HUES64 (cell line): ENCODE results near the gene AAMDC.
A peak's percentile ranks its signal among the peaks of the same experiment; 100 is the strongest.

ENCODE experiments used
- H3K27ac ChIP-seq: 2 replicates; pipeline ENCODE4 v1.7.0; 2013; ENCODE audit warnings: low read depth, low read length, inconsistent platforms
- H3K27me3 ChIP-seq: 2 replicates; pipeline ENCODE4 v1.6.1; 2013; ENCODE audit warnings: mild to moderate bottlenecking, low read length; ENCODE audit not compliant: insufficient read depth
- H3K36me3 ChIP-seq: 2 replicates; pipeline ENCODE4 v1.6.1; 2013; ENCODE audit warnings: mild to moderate bottlenecking, low read length; ENCODE audit not compliant: insufficient read depth
- H3K4me1 ChIP-seq: 2 replicates; pipeline ENCODE4 v1.6.1; 2013; ENCODE audit warnings: mild to moderate bottlenecking, low read length, moderate library complexity; ENCODE audit not compliant: insufficient read depth
- H3K4me3 ChIP-seq: 2 replicates; pipeline ENCODE4 v1.5.1; 2013; ENCODE audit warnings: mild to moderate bottlenecking, low read length, moderate library complexity
- H3K9ac ChIP-seq: 2 replicates; pipeline ENCODE4 v1.6.1; 2013; ENCODE audit warnings: mild to moderate bottlenecking, low read depth, low read length
- H3K9me3 ChIP-seq: 2 replicates; pipeline ENCODE4 v1.6.1; 2013; ENCODE audit warnings: low read depth, low read length; ENCODE audit not compliant: insufficient read depth
- WGBS: fragments of 150-250, 120-280 bp; methylation state at CpG from one replicate; pipeline ENCODE4 v1.1.7; 2013; ENCODE audit warnings: missing lambda C conversion rate; 5-methylcytosine and 5-hydroxymethylcytosine counted together

The AAMDC gene

DNA sequence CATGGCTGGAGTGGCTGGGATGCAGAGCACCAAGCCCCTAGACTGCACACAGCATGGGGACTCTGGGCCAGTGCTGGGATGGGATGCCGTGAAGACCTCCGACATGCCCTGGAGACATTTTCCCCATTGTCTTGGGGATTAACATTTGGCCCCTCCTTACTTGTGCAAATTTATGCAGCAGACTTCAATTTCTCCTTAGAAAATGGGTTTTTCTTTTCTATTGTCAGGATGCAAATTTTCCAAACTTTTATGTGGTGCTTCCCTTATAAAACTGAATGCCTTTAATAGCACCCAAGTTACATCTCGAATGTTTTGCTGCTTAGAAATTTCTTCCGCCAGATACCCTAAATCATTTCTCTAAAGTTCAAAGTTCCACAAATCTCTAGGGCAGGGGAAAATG lies 29.6 kb upstream of the AAMDC start:
- H3K4me3 ChIP-seq: no peak overlapping the region
- no peaks in the 10 kb centered on the region for H3K27me3 ChIP-seq
- H3K36me3 ChIP-seq: peaks cover 14% of the 10 kb centered on the region
- WGBS: 91% methylated on average over 4 of the region's 4 CpGs
- peaks cover 22% of the 10 kb centered on the region for H3K4me1 ChIP-seq
- H3K9me3 ChIP-seq: peaks cover 13% of the 10 kb centered on the region; the same call in 1 of the 2 replicates
- no peak overlapping the region for H3K9ac ChIP-seq
- H3K27ac ChIP-seq: no peak overlapping the region

GRCh38 chr11:77793972-77794371 lies 27.0 kb upstream of the AAMDC start:
- peaks cover 14% of the 10 kb centered on the region for H3K36me3 ChIP-seq
- peaks cover 4% of the 10 kb centered on the region; the same call in 1 of the 2 replicates for H3K4me1 ChIP-seq
- 98% methylated on average over 2 of the region's 2 CpGs for WGBS
- no peak overlapping the region for H3K9ac ChIP-seq
- H3K4me3 ChIP-seq: no peak overlapping the region
- peaks cover 15% of the 10 kb centered on the region; the same call in 1 of the 2 replicates for H3K9me3 ChIP-seq
- no peak overlapping the region for H3K27ac ChIP-seq
- H3K27me3 ChIP-seq: no peaks in the 10 kb centered on the region

DNA sequence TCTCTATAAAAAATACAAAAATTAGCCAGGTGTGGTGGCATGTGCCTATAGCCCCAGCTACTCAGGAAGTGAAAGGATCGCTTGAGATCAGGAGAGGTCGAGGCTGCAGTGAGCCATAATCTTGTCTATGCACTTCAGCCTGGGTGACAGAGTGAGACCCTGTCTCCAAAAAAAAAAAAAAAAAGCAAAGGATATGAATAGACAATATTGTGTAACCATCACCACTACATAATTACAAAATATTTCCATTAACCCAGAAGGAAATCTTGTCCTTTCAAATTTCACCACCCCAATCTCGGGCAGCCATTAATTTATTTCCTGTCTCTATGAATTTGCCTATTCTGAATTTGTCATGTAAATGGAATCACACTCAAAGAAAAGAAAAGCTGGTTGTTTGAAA lies 21.6 kb upstream of the AAMDC start:
- Histone ChIP-seq H3K4me3 (no peak overlapping the region), H3K9me3 (0 out of 2 replicates have a peak, but pooled peaks cover 2% of the 10 kb centered on the region), H3K9ac (no peak overlapping the region), H3K27ac (no peak overlapping the region), H3K4me1 (no peaks in the 10 kb centered on the region), H3K36me3 (no peaks in the 10 kb centered on the region), H3K27me3 (no peaks in the 10 kb centered on the region)
- 94% methylated on average over 3 of the region's 3 CpGs for WGBS

- Histone ChIP-seq H3K4me3 (no peak overlapping the region), H3K9ac (no peak overlapping the region), H3K9me3 (0 out of 2 replicates have a peak, but pooled peaks cover 2% of the 10 kb centered on the region), H3K27ac (no peak overlapping the region), H3K4me1 (no peaks in the 10 kb centered on the region), H3K36me3 (0 out of 2 replicates have a peak, but pooled peaks cover 2% of the 10 kb centered on the region), H3K27me3 (no peaks in the 10 kb centered on the region)
Observed at GRCh38 chr11:77800449-77800848, 20.5 kb upstream of the AAMDC start.

DNA sequence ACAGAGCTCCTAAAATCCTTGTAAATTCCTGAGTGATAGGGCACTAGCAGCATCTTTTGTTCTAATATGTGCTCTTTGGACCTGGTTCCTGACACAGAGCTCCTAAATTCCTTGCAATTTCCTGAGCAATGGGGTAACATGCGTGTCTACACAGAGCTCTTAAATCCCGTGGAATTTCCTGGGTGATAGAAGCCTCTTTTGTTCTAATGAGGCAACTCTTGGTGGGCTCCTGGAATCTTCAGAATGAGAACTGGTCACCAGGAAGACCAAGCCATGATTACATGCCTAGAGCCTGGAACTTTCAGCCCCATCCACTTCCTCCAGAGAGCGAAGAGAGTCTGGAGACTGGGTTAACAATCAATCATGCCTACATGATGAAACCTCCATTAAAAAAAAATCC lies 19.5 kb upstream of the AAMDC start:
- Histone ChIP-seq H3K9me3 (0 out of 2 replicates have a peak, but pooled peaks cover 2% of the 10 kb centered on the region), H3K27ac (no peak overlapping the region), H3K4me3 (no peak overlapping the region), H3K27me3 (no peaks in the 10 kb centered on the region), H3K36me3 (0 out of 2 replicates have a peak, but pooled peaks cover 2% of the 10 kb centered on the region), H3K9ac (no peak overlapping the region), H3K4me1 (no peaks in the 10 kb centered on the region)
- 90% methylated on average over 3 of the region's 3 CpGs for WGBS

GRCh38 chr11:77806415-77806814 lies 14.5 kb upstream of the AAMDC start:
- no peaks in the 10 kb centered on the region for H3K9me3 ChIP-seq
- H3K27ac ChIP-seq: no peak overlapping the region
- no peaks in the 10 kb centered on the region for H3K27me3 ChIP-seq
- H3K9ac ChIP-seq: no peak overlapping the region
- peaks cover 16% of the 10 kb centered on the region for H3K36me3 ChIP-seq
- no peak overlapping the region for H3K4me3 ChIP-seq
- H3K4me1 ChIP-seq: no peaks in the 10 kb centered on the region

GRCh38 chr11:77806993-77807392 lies 14.0 kb upstream of the AAMDC start:
- 96% methylated on average over 2 of the region's 2 CpGs for WGBS
- Histone ChIP-seq H3K9me3 (no peaks in the 10 kb centered on the region), H3K4me1 (no peaks in the 10 kb centered on the region), H3K27ac (no peak overlapping the region), H3K4me3 (no peak overlapping the region), H3K36me3 (peaks cover 20% of the 10 kb centered on the region), H3K27me3 (no peaks in the 10 kb centered on the region), H3K9ac (no peak overlapping the region)

DNA sequence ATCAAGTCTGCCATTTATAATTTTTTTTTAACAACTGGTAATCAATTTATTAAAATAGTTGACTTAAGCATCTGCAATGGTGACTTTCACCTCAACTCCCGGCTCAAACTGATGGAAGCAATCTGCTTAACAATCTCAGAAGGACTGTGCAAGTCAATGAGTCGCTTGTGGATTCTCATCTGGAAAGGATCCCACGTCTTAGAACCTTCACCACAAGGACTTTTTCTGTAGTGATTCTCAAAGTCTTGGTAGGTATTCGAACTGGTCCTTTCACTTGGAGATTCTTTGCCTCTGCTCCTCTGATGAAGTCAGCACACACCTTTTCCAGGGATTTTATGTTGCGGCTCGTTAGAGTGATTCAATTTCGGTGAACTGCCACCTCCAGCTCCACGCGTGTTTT lies 7.7 kb upstream of the AAMDC start:
- Histone ChIP-seq H3K4me3 (no peak overlapping the region), H3K27me3 (no peaks in the 10 kb centered on the region), H3K27ac (no peak overlapping the region), H3K9ac (no peak overlapping the region), H3K4me1 (no peaks in the 10 kb centered on the region), H3K9me3 (peaks cover 8% of the 10 kb centered on the region), H3K36me3 (peaks cover 30% of the 10 kb centered on the region)
- WGBS: 96% methylated on average over 9 of the region's 9 CpGs

GRCh38 chr11:77814848-77815247 lies 6.1 kb upstream of the AAMDC start:
- H3K27ac ChIP-seq: no peak overlapping the region
- WGBS: 98% methylated on average over 2 of the region's 3 CpGs
- H3K27me3 ChIP-seq: no peaks in the 10 kb centered on the region
- H3K9me3 ChIP-seq: peaks cover 8% of the 10 kb centered on the region
- no peak overlapping the region for H3K4me3 ChIP-seq
- H3K4me1 ChIP-seq: no peaks in the 10 kb centered on the region
- H3K36me3 ChIP-seq: peaks cover 24% of the 10 kb centered on the region
- H3K9ac ChIP-seq: no peak overlapping the region

DNA sequence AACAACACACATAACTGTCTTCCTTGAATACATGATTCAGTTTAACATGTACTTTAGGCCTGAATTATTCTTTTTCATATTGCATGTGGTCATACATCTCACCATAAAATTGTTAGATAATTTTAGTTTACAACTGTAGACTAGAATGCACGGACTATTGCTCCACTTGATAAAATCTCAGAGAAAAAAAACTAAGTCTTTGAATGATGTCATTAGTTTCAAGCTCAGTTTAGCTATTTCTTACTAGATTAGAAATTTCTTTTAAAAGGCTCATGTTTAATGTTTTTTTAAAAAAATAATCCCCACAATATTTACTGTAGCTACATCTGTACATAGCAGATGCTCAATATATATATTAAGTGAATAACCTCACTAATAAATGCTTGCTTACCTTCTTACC lies 5.5 kb upstream of the AAMDC start:
- no peak overlapping the region for H3K4me3 ChIP-seq
- H3K9ac ChIP-seq: no peak overlapping the region
- H3K27me3 ChIP-seq: no peaks in the 10 kb centered on the region
- peaks cover 24% of the 10 kb centered on the region for H3K36me3 ChIP-seq
- no peak overlapping the region for H3K27ac ChIP-seq
- WGBS: no CpG with 5 or more reads among the region's 1 CpG
- H3K4me1 ChIP-seq: no peaks in the 10 kb centered on the region
- peaks cover 8% of the 10 kb centered on the region for H3K9me3 ChIP-seq

DNA sequence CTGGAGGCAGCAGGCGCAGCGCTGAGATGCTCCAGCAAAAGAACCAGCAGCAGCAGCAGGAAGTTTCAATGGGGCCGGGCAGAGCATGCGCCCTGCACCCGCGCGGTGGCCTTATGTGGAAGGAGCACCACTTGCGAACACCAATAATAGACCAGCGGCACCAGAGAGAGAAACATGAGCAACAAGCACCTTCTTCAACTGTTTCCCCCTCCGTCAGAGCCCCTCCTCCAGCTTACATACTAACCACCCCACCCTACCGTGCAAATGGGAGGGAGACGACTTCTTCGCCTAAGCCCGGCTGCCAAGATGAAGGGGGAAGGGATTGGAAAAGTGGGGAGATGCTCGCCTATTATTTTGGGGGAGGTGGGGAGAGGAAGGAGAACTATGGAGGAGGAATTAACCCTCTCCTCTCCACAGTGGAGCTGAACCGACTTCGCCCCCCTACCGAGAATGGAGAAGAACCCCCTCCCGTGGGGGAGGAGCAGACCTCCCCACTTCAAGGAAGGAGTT lies 1.5 kb upstream of the AAMDC start:
- under 1% methylated on average over 10 of the region's 19 CpGs for WGBS
- Histone ChIP-seq H3K9ac (peak overlapping the region; percentile 94), H3K4me3 (peak overlapping the region; percentile 75), H3K27ac (peak overlapping the region; percentile 97), H3K36me3 (no peaks in the 10 kb centered on the region), H3K4me1 (no peaks in the 10 kb centered on the region), H3K9me3 (peaks cover 8% of the 10 kb centered on the region), H3K27me3 (no peaks in the 10 kb centered on the region)
